HG03342 (cell line): ENCODE measurements around the gene PCDH11X.
"Not testable (repeated sequence)": the region's sequence is repeated elsewhere in the genome, so short reads cannot be mapped to it uniquely, and the experiment has no call there.

ENCODE experiments used
- ATAC-seq: cut with Tn5 transposase; IDR thresholded peaks from one replicate; pipeline ENCODE4 v1.9.1; 2021; ENCODE audit warnings: mild to moderate bottlenecking, moderate library complexity; ENCODE audit not compliant: unreplicated experiment

Gene PCDH11X, protein sequence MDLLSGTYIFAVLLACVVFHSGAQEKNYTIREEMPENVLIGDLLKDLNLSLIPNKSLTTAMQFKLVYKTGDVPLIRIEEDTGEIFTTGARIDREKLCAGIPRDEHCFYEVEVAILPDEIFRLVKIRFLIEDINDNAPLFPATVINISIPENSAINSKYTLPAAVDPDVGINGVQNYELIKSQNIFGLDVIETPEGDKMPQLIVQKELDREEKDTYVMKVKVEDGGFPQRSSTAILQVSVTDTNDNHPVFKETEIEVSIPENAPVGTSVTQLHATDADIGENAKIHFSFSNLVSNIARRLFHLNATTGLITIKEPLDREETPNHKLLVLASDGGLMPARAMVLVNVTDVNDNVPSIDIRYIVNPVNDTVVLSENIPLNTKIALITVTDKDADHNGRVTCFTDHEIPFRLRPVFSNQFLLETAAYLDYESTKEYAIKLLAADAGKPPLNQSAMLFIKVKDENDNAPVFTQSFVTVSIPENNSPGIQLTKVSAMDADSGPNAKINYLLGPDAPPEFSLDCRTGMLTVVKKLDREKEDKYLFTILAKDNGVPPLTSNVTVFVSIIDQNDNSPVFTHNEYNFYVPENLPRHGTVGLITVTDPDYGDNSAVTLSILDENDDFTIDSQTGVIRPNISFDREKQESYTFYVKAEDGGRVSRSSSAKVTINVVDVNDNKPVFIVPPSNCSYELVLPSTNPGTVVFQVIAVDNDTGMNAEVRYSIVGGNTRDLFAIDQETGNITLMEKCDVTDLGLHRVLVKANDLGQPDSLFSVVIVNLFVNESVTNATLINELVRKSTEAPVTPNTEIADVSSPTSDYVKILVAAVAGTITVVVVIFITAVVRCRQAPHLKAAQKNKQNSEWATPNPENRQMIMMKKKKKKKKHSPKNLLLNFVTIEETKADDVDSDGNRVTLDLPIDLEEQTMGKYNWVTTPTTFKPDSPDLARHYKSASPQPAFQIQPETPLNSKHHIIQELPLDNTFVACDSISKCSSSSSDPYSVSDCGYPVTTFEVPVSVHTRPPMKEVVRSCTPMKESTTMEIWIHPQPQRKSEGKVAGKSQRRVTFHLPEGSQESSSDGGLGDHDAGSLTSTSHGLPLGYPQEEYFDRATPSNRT (N-terminal part only)

DNA sequence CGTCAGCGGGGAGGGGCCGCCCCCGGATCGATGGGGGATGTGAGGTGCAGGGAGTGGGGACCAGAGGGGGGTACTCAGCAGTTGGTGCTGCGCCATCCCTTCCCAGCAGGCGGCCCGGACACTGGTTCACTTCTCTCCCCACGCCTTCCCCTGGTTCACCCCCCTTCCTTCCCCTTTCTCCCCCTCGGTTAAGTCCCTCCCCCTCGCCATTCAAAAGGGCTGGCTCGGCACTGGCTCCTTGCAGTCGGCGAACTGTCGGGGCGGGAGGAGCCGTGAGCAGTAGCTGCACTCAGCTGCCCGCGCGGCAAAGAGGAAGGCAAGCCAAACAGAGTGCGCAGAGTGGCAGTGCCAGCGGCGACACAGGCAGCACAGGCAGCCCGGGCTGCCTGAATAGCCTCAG lies at the start of gene PCDH11X:
Gene PCDH11X, plus strand, starts transcription at position 241 of the 400 bp plus-strand sequence. CDS start 56,130 bp downstream, outside the sequence.
- not testable (repeated sequence) for ATAC-seq

DNA sequence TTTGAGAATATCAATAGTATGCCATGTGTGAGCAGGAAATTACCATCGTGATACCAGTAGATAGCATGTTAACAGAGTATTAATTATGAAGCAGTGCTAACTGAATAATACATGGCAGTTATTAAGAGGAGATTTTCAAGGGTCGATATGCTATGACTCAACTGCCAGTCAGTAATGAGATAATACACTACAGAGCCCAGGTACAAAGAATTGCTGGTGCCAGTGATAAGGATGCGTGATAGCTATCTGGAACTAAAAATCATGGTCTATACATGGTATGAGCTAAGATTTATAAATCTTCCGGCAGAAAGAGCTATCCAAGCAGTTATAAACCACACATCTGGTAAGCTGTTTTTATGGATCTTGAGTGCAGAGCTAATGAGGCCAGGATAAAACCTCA lies 31.7 kb upstream of the PCDH11X start:
- not testable (repeated sequence) for ATAC-seq

DNA sequence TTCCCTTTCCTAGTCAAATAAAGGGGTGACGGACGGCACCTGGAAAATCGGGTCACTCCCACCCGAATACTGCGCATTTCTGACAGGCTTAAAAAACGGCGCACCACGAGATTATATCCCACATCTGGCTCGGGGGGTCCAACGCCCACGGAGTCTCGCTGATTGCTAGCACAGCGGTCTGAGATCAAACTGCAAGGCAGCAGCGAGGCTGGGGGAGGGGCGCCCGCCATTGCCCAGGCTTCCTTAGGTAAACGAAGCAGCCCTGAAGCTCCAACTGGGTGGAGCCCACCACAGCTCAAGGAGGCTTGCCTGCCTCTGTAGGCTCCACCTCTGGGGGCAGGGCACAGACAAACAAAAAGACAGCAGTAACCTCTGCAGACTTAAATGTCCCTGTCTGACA lies 26.2 kb upstream of the PCDH11X start:
- ATAC-seq, result not testable (repeated sequence)

DNA sequence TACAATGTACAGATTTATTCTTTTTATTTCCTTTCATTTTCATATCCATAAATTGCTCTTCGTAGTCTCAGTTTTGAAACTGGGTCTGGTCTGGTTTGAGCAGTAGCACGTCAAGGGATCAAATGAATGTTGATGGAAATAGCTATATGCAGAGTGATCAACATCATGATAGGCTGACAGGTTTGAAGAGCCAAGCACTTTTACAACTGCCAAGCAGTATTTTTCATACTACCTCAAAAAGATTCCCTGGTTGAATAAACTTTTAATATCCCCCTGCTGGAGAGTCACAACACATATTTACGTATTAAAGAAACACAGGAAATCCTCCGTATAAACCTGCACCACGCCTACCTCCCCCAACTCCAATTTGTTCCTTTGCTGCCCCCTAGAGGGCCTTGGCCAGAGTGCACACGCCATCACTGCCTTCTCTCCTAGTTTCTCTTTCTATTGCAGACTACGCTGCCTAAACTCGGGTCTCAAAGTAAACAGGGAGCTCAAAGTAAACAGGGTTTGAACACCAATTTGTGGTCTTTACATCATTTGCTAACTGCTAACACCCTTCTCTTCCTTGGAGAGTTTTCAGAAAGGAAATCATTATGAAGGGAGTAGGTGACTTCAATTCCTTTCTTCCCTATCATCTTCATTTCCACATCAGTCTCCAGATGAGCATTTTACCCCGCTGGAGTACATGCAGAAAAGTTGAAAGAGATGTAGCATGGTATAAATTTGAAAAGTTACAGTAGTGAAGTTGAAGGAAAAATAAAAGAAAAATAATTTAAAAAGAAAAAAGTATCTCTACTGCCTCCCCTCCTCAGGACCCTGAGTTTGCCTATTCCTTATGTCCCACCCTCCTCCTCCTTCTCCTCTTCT lies 8.3 kb upstream of the PCDH11X start:
- ATAC-seq, result peak; percentile 99

DNA sequence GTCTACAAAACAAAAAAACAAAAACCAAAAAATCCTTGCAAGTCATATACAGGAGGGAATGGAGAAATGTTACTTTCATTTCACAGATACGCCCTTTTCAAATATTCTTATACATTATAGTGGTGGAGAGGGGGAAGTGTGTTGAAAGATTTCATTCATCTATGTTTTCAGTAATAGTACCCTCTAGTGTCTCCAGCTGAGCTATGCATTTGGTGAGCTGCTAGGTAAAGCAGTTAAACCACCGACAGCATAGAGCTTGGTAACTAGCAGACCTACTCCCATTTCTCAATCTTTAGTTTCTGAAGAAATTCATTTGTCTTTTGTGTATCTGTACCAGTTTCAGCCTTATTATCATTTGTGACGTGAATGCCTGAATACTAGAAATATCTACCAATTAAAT lies 5.2 kb upstream of the PCDH11X start:
- ATAC-seq, result not testable (repeated sequence)

DNA sequence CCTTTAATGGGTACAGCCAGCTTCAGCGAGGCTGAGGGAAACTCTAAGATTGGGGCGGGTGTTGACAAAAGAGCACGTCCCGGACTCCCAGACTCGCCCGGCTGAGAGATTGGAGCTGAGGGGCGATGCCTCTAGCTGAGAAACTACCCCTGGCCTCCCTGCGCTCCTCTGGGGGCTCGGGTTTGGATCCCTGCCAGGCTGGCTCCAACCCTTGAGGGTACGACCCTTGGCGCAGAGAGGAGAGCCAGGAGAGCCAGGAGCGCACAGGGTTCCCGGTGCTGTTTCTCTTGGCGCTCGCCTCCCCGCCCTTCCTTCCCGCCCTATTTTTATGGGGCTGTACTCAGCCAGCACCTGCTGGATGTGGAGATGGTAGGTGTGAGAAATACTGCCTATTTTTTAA lies 833 bp downstream of the PCDH11X start:
- not testable (repeated sequence) for ATAC-seq

DNA sequence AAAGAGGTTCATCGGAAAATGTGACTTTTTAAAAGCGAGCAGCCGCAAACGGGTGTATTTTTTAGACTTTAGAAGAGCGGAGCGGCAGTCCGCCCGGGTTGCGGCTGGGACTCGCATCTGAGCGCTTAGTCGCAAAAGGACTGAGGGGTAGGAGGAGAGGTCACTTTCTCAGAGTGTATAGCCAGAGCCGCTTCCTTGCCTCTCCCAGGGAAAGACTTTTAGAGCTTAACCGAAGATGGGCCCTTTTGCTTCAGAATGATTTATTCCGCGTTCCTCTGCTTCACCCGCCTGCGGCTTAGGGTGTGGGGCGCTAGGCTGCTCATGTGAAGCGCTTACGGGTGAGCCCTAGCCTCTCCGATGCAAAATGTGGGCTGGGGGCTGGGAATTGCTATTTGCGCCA lies 1.5 kb downstream of the PCDH11X start:
- ATAC-seq, result not testable (repeated sequence)

DNA sequence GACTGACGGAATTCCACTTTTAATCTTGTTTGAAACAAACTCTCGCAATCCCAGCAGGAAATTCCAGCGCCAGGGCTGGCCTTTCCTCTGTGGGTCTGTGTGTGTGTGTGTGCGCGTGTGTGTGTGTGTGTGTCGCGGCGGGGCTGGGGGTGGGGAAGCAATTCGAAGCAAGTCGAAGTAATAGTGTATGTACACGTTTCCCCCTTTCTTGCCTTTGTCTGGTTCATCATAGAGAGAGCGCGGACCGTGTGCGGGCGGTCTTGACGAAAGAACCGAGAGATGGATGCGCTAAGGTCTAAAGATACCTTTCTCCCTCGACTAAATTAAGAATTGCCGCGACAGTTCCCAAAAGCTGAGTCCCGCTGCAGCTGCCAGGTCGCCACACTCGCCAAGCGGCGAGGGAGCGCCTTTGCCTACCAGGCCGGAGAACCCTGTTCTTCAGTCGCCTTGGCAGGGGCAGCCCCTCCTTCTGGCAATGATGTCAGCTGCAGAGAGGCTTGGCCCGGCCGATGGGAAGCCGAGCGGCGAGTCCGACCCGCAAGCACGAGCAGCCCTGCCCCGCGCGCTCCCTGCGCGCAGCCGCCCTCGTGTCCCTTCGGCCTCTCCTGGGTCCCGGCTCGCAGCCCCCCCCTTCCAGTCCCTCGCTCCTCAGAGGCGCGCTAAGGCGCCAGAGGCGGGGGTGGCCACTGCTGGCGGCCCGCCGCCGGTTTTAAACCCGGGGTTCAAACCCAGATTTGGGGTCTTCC lies 2.6 kb downstream of the PCDH11X start:
- not testable (repeated sequence) for ATAC-seq

DNA sequence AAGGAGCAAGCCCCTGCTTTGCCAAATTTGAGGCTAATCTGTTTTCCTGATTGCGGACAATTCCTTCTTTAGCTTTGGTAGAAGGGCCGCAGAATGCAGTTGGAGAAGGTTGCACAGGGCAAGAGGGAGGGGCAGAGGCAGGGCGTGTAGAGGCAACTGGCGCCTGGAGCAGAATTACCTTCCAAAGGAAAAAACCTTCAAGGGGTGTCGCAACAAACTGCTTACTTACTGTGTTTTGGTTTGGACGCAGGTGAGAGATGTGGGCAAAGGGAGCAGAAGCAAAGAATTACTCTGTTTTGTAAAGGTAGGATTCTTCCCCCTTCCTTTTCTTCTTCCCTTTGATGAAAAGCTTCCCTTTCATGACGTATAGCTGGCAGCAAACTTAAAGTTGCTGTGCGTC lies 3.6 kb downstream of the PCDH11X start:
- ATAC-seq, result not testable (repeated sequence)

DNA sequence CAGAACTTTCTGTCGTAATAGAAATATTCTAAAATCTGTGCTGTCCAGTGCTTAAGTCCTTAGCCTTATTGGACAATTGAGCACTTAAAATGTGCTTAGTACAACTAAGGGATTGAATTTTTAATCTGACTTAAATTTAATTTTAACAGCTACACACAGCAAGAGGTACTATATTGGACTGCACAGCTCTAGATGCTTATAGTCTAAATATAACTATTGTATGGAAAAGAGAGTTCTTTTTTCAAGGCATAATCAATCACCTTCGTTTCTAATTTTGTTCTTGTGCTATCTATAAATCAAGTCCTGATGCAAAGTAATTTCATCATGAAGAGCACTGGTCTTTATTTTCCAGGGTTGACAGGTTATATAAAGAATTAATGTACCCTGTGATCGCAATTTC lies 38.4 kb downstream of the PCDH11X start:
- ATAC-seq, result not testable (repeated sequence)

DNA sequence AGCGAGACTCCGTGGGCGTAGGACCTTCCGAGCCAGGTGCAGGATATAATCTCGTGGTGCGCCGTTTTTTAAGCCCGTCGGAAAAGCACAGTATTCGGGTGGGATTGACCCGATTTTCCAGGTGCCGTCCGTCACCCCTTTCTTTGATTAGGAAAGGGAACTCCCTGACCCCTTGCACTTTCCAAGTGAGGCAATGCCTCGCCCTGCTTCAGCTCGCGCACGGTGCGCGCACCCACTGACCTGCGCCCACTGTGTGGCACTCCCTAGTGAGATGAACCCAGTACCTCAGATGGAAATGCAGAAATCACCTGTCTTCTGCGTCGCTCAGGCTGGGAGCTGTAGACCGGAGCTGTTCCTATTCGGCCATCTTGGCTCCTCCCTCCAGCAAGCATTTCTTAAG lies 46.1 kb downstream of the PCDH11X start:
- ATAC-seq, result not testable (repeated sequence)
